Mesothelial cell of epicardium (in vitro differentiated cells): ENCODE data around the gene CILP. TPM values are rescaled to one million over a fixed set of nuclear protein-coding genes. Genes with fewer than 3 reads are reported as not detected.

Experiments used
- DNase-seq, 2 experiments: peaks; one replicate each; pipeline ENCODE4 v3.0.0; 2021; ENCODE audit warnings: low spot score in 2 of 2; ENCODE audit not compliant: unreplicated experiment in 2 of 2
- H3K27ac Mint-ChIP-seq: 2 replicates; pipeline ENCODE4 v1.8.0; 2021; ENCODE audit warnings: mixed read lengths
- H3K27me3 Mint-ChIP-seq: 2 replicates; pipeline ENCODE4 v1.8.0; 2021; ENCODE audit warnings: low read depth, mixed read lengths
- H3K36me3 Mint-ChIP-seq: 2 replicates; pipeline ENCODE4 v1.8.0; 2021; ENCODE audit warnings: mixed read lengths
- H3K4me1 Mint-ChIP-seq: 2 replicates; pipeline ENCODE4 v1.8.0; 2021; ENCODE audit warnings: mixed read lengths
- H3K4me3 Mint-ChIP-seq: 2 replicates; pipeline ENCODE4 v1.8.0; 2021; ENCODE audit warnings: mild to moderate bottlenecking, moderate library complexity, mixed read lengths
- H3K9me3 Mint-ChIP-seq: 2 replicates; pipeline ENCODE4 v1.8.0; 2021; ENCODE audit warnings: mixed read lengths
- CTCF ChIP-seq: fragments of 200-600 bp; sonication (generic); IDR thresholded peaks from one replicate; pipeline ENCODE4 v1.5.0; 2021; ENCODE audit warnings: antibody characterized with exemption; ENCODE audit not compliant: unreplicated experiment
- total RNA-seq: library from RNA; stranded (reverse); gene quantifications from 3 replicates; pipeline ENCODE4 v1.2.1, GENCODE V29; 2021

CILP gene
- total RNA-seq, 1 donor from 2014 or later: 1.3 TPM

- H3K9me3 Mint-ChIP-seq: no peaks in the 10 kb centered on the region
- no peak overlapping the region for H3K4me3 Mint-ChIP-seq
- peaks cover 14% of the 10 kb centered on the region for H3K4me1 Mint-ChIP-seq
- H3K27ac Mint-ChIP-seq: no peak overlapping the region
- DNase-seq: no peak
- peaks cover 16% of the 10 kb centered on the region for H3K36me3 Mint-ChIP-seq
- no peaks in the 10 kb centered on the region for H3K27me3 Mint-ChIP-seq
- no peak for TF ChIP-seq CTCF
Measured at GRCh38 chr15:65254758-65255157, 43.5 kb upstream of the CILP start.

GRCh38 chr15:65254356-65254755 lies 43.1 kb upstream of the CILP start:
- Mint-ChIP-seq H3K27ac (no peak overlapping the region), H3K27me3 (no peaks in the 10 kb centered on the region), H3K4me3 (no peak overlapping the region), H3K36me3 (peaks cover 14% of the 10 kb centered on the region), H3K9me3 (no peaks in the 10 kb centered on the region), H3K4me1 (peaks cover 15% of the 10 kb centered on the region)
- no peak for TF ChIP-seq CTCF
- no peak for DNase-seq

- Mint-ChIP-seq H3K27ac (no peak overlapping the region), H3K27me3 (no peaks in the 10 kb centered on the region), H3K36me3 (peaks cover 6% of the 10 kb centered on the region), H3K9me3 (no peaks in the 10 kb centered on the region), H3K4me3 (no peak overlapping the region), H3K4me1 (peaks cover 30% of the 10 kb centered on the region)
- no peak for TF ChIP-seq CTCF
- DNase-seq: no peak
Measured at GRCh38 chr15:65249641-65250040, 38.4 kb upstream of the CILP start.

GRCh38 chr15:65248511-65249255 lies 37.4 kb upstream of the CILP start:
- DNase-seq: no peak
- Mint-ChIP-seq H3K4me3 (no peak overlapping the region), H3K36me3 (peaks cover 15% of the 10 kb centered on the region), H3K27me3 (no peaks in the 10 kb centered on the region), H3K27ac (peak overlapping the region; percentile 82), H3K4me1 (peaks cover 30% of the 10 kb centered on the region), H3K9me3 (peaks cover 6% of the 10 kb centered on the region)
- TF ChIP-seq CTCF: no peak

- H3K4me1 Mint-ChIP-seq: peaks cover 30% of the 10 kb centered on the region
- H3K36me3 Mint-ChIP-seq: peaks cover 17% of the 10 kb centered on the region
- TF ChIP-seq CTCF: no peak
- H3K4me3 Mint-ChIP-seq: no peak overlapping the region
- H3K27me3 Mint-ChIP-seq: no peaks in the 10 kb centered on the region
- H3K9me3 Mint-ChIP-seq: peaks cover 6% of the 10 kb centered on the region
- H3K27ac Mint-ChIP-seq: no peak overlapping the region
- no peak for DNase-seq
Measured at GRCh38 chr15:65246939-65247338, 35.7 kb upstream of the CILP start.
